Measurements from ENCODE around the gene NFKBIL1. TPM values are rescaled to one million over a fixed set of nuclear protein-coding genes. Genes with fewer than 3 reads are reported as not detected.

The NFKBIL1 gene
- total RNA-seq, 1 donor from 2014 or later, result 29.6 TPM

DNA sequence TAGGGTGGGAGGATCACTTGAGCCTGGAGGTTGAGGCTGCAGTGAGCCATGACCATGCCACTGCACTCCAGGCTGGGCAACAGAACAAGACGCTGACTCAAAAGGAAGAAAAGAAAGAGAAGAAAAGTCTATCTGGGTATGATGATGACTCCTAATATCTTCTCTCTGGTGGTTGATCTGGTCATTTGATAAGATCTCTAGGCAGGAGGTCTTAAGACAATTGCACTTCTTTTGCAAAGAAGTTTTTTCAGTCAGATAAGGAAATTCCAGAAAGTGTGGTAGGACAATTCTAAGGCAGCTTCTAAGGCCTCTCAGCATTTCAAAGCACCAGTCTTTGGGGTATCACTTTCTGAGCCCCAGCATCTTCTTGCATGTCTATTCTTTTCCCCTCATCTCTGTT is 59.9 kb downstream of the NFKBIL1 start:
- no peaks in the 10 kb centered on the region for H3K9me3 Mint-ChIP-seq (ENCODE audit: low read depth)
- no peak overlapping the region for H3K27ac Mint-ChIP-seq (ENCODE audit: unreplicated experiment)
- H3K36me3 Mint-ChIP-seq (ENCODE audit: low read depth), result no peaks in the 10 kb centered on the region
- no peaks in the 10 kb centered on the region for H3K4me1 Mint-ChIP-seq (ENCODE audit: low read depth)
- TF ChIP-seq, protein P1, sequence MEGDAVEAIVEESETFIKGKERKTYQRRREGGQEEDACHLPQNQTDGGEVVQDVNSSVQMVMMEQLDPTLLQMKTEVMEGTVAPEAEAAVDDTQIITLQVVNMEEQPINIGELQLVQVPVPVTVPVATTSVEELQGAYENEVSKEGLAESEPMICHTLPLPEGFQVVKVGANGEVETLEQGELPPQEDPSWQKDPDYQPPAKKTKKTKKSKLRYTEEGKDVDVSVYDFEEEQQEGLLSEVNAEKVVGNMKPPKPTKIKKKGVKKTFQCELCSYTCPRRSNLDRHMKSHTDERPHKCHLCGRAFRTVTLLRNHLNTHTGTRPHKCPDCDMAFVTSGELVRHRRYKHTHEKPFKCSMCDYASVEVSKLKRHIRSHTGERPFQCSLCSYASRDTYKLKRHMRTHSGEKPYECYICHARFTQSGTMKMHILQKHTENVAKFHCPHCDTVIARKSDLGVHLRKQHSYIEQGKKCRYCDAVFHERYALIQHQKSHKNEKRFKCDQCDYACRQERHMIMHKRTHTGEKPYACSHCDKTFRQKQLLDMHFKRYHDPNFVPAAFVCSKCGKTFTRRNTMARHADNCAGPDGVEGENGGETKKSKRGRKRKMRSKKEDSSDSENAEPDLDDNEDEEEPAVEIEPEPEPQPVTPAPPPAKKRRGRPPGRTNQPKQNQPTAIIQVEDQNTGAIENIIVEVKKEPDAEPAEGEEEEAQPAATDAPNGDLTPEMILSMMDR (IDR thresholded peaks at IDR 0.05), result no peak
- DNase-seq (ENCODE audit: low spot score), result no peak
- H3K4me3 Mint-ChIP-seq (ENCODE audit: unreplicated experiment), result no peak overlapping the region
- no peaks in the 10 kb centered on the region for H3K27me3 Mint-ChIP-seq (ENCODE audit: low read depth)

Other genes with a start within 250 kb of the NFKBIL1 start
- 149 to 216 TPM (median 206 TPM) in 3 replicates for gene HLA-B, start 190.4 kb upstream of the NFKBIL1 start, total RNA-seq
- 54.6 to 56.8 TPM (median 56.3 TPM) in 3 replicates for gene MICA, start 144.0 kb upstream of the NFKBIL1 start, total RNA-seq
- 7.8 to 9.4 TPM (median 9.0 TPM) in 3 replicates for gene MICB, start 49.5 kb upstream of the NFKBIL1 start, total RNA-seq
- not detected in 3 replicates for gene MCCD1, start 18.6 kb upstream of the NFKBIL1 start, total RNA-seq
- gene DDX39B, start 5.6 kb upstream of the NFKBIL1 start, total RNA-seq, result 222 to 230 TPM (median 227 TPM) in 3 replicates
- 2.4 to 4.1 TPM (median 3.0 TPM) in 3 replicates for gene ATP6V1G2, start 1.0 kb upstream of the NFKBIL1 start, total RNA-seq
- not detected in 3 replicates for gene LTA, start 24.7 kb downstream of the NFKBIL1 start, total RNA-seq
- gene TNF, start 28.0 kb downstream of the NFKBIL1 start, total RNA-seq, result not detected in 3 replicates
- not detected in 3 replicates for gene LTB, start 34.8 kb downstream of the NFKBIL1 start, total RNA-seq
- not detected in 3 replicates for gene LST1, start 38.7 kb downstream of the NFKBIL1 start, total RNA-seq
- not detected in 3 replicates for gene NCR3, start 45.4 kb downstream of the NFKBIL1 start, total RNA-seq
- gene AIF1, start 67.6 kb downstream of the NFKBIL1 start, total RNA-seq, result not detected in 3 replicates
- gene PRRC2A, start 73.1 kb downstream of the NFKBIL1 start, total RNA-seq, result 156 to 185 TPM (median 157 TPM) in 3 replicates
- 253 to 308 TPM (median 262 TPM) in 3 replicates for gene BAG6, start 105.1 kb downstream of the NFKBIL1 start, total RNA-seq
- gene APOM, start 108.3 kb downstream of the NFKBIL1 start, total RNA-seq, result 0.85 to 1.2 TPM in 2 of 3 replicates, not detected in the other
- gene C6orf47, start 113.2 kb downstream of the NFKBIL1 start, total RNA-seq, result 19.1 to 20.3 TPM (median 20.2 TPM) in 3 replicates
- gene GPANK1, start 117.4 kb downstream of the NFKBIL1 start, total RNA-seq, result 12.0 to 15.4 TPM (median 13.9 TPM) in 3 replicates
- gene CSNK2B, start 118.5 kb downstream of the NFKBIL1 start, total RNA-seq, result 116 to 126 TPM (median 122 TPM) in 3 replicates
- 10.2 to 14.3 TPM (median 11.7 TPM) in 3 replicates for gene LY6G5B, start 122.4 kb downstream of the NFKBIL1 start, total RNA-seq
- gene LY6G5C, start 133.5 kb downstream of the NFKBIL1 start, total RNA-seq, result 1.3 to 3.6 TPM (median 2.4 TPM) in 3 replicates
- 27.8 to 33.9 TPM (median 32.3 TPM) in 3 replicates for gene ABHD16A, start 155.7 kb downstream of the NFKBIL1 start, total RNA-seq
- not detected in 3 replicates for gene LY6G6F, start 159.3 kb downstream of the NFKBIL1 start, total RNA-seq
- gene LY6G6D, start 167.7 kb downstream of the NFKBIL1 start, total RNA-seq, result not detected in 3 replicates
- 0.30 TPM in 1 of 3 replicates, not detected in the others for gene LY6G6C, start 174.1 kb downstream of the NFKBIL1 start, total RNA-seq
- gene MPIG6B, start 175.8 kb downstream of the NFKBIL1 start, total RNA-seq, result not detected in 3 replicates
- 66.4 to 99.6 TPM (median 95.7 TPM) in 3 replicates for gene DDAH2, start 181.7 kb downstream of the NFKBIL1 start, total RNA-seq
- 256 to 328 TPM (median 317 TPM) in 3 replicates for gene CLIC1, start 188.9 kb downstream of the NFKBIL1 start, total RNA-seq
- 8.4 to 17.4 TPM (median 9.4 TPM) in 3 replicates for gene MSH5, start 192.4 kb downstream of the NFKBIL1 start, total RNA-seq
- 1.3 to 2.4 TPM (median 1.4 TPM) in 3 replicates for gene SAPCD1, start 215.0 kb downstream of the NFKBIL1 start, total RNA-seq
- 0.15 to 0.62 TPM (median 0.17 TPM) in 3 replicates for gene VWA7, start 229.7 kb downstream of the NFKBIL1 start, total RNA-seq
- 71.1 to 101 TPM (median 71.9 TPM) in 3 replicates for gene VARS1, start 248.1 kb downstream of the NFKBIL1 start, total RNA-seq

Measured in chondrocyte (in vitro differentiated cells).